GM19468 (cell line): ENCODE measurements around the gene STX11.

ENCODE experiments used
- ATAC-seq: cut with Tn5 transposase; IDR thresholded peaks from one replicate; pipeline ENCODE4 v1.9.1; 2021; ENCODE audit warnings: mild to moderate bottlenecking, moderate library complexity, moderate number of reproducible peaks; ENCODE audit not compliant: unreplicated experiment; ENCODE audit errors: extremely low read depth

Gene STX11

DNA sequence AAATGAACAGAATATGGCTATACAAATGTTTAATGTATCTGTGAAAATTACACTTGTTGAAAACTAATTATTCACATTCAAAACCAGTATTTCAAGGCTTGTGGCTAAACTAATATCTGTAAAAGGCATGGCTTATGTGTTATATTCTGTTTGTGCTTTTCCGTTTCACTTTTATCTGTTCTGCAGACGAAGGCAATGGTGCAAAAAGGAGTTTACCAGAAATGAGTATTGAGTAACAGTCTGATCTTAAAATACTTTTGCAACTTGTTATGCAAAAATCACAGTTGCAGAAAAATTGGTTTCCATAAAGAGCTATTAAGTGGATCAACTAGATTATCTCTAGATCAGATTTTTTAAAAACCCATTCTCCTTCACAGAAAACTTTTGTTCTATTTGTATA is 9.4 kb upstream of the STX11 start:
- ATAC-seq: no peak

DNA sequence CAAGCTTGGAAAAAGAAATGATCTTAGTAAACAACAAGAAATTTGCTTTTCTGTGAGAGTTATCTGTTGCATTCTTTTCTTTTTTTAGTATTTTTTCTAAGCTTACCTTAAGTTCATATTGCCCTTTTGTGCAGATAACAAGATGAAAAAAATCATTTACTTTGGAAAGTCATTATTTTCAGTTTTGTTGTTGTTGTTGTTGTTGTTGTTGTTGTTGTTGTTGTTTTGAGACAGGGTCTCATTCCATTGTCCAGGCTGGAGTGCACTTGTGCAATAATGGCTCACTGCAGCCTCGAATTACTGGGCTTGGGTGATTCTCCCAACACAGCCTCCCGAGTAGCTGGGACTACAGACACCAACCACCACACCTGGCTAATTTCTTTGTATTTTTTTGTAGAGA is 8.8 kb upstream of the STX11 start:
- ATAC-seq: no peak

DNA sequence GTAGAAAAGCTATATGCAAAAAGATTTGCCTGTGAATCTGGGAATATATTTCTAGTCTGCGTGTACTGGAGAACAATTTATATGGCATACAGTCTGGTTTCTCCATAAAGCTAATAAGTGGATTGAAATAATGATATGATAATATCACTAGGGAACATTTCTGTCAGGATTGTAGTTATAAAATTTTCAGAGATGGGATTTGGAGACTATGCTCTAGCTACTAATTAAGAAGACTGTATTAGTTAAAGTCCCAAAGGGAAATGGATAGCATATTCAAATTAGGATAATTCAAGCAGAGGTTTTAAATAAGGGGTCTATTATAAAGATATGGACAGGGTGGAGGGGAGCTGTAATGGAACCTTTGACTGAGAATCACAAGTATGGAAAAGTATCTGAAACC is 7.2 kb upstream of the STX11 start:
- ATAC-seq: no peak

DNA sequence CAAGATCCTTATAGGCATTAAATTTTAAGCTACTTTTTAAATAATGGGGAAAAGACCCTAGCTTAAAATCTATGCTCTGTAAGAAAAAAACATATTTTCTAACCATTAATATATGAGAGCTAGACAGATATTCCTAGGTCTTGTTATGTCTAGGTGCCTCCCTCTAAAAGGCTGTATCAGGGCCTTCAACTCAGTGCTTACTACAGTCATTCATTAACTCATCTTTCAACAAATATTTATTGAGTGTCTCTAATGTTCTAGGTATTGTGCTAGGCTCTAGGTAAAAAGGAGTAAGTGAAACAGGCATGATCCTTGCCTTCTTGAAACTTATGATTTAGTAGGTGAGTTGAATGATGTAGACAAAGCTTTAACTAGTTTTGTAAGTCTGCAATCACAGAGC is 6.4 kb upstream of the STX11 start:
- no peak for ATAC-seq

DNA sequence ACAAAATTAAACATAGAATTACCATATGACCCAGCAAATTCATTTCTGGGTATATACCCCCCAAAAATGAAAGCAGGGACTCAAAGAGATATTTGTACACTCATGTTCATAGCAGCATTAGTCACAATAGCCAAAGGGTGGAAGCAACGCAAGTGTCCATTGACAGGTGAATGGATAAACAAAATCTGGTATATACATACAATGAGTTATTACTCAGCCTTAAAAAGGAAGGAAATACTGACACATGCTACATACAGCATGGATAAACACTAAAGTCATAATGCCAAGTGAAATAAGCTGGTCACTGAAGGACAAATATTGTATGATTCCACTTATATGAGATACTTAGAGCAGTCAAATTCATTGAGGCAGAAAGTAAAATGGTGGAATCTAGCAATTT is 5.3 kb upstream of the STX11 start:
- ATAC-seq: no peak

DNA sequence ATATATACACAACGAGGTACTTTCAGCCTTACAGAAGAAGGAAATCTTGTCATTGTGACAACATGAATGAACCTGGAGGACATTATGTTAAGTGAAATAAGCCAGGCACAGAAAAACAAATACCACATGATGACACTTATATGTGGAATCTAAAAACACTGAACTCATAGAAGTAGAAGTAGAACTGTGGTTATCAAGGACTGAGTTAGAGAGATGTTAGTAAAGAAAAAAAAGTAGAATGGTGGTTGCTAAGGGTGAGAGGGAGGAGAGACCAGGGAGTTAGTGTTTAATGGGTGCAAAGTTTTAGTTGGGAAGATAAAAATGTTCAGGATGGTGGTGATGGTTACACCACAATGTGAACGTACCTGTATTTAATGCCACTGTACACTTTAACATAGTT is 4.8 kb upstream of the STX11 start:
- no peak for ATAC-seq

DNA sequence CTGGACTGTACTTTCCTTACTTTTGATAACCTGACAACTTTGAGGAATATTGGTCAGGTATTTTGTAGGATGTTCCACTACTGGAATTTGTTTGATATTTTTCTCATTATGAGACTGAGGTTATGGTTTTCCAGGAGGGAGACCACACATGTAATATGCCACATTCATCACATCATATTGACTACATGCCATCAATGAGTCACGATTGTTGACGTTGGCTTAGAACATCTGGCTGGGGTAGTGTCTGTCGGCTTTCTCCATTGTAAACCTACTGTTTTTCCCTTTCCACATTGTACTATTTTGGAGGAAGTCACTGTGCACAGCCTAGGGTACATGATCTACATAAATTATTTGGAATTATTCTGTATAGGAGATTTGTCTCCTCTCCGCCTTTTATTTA is 1.4 kb upstream of the STX11 start:
- no peak for ATAC-seq

DNA sequence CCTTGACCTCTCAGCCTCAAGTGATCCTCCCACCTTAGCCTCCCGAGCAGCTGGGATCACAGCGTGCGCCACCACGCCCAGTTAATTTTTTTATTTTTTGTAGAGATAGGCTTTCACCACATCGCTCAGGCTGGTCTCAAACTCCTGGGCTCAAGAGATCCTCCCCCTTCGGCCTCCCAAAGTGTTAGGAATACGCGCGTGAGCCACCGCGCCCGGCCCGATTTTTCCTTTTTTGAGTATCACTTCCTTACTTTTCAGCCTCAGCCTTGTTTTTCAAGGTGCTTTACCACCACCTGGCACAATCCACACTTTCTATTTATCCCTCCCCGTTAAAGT is 791 bp upstream of the STX11 start:
- ATAC-seq: no peak

DNA sequence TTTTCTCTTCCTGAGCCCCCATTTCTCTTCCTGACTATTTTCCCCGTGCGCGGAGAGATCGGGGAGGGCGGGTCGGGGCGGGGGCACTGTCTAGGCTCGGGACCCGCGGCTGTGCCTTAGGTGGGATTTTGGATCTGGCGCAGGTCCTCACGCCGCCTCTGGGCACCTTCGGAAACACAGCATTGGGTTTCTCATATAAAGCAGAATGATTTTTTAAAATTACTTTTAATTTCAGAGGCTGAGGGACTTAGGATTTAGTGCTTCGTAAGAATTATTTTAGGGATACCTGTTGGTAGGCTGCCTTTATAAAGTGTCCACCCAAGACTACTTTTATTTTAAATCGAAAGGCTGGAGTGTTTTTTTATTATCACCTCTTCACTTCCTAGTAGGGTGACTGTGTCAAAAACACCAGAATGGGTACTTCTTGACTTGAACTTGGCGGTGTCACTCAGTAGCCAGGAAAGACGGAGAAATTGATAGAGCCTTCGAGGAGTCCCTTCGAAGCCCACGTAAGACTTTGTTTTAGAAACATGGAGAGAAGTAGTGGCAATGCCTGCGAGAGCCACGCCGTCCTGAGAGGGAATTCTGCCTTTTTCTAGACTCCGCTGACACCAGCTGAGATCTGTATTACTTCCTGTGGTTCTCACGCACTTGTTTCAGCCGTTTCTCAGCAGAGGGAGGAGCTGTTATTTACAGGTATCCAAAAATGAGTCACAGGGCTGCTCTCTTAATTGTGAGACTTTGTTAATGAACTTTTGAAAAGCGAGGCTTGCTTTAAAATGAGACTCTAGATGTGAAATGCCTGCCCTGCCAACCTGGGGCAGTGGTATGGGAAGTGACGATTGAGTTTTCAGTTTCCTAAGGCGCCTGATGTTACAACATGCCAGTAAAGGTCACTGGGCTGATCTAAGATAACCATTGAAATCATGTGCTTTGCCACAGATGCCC is 667 bp downstream of the STX11 start:
- ATAC-seq: peak; percentile 59

DNA sequence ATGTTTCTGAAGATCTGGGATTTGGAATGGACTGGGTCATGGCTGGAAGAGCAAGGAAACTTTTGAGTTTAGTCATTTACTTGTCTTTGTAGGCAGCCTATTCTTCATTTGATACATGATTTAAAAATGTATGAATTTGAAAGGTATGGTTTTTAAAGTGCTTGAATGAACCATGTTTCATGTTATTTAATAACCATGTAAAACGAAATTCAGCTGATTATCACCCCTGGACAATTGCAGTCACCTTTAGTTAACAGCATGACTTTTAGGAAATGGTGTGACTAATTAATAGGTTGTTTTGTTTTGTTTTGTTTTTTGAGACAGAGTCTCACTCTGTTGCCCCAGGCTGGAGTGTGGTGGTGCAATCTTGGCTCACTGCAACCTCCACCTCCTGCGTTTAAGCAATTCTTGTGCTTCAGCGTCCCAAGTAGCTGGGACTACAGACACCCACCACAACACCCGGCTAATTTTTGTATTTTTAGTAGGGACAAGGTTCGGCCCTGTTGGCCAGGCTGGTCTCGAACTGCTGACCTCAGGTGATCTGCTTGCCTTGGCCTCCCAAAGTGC is 2.1 kb downstream of the STX11 start:
- ATAC-seq: no peak

DNA sequence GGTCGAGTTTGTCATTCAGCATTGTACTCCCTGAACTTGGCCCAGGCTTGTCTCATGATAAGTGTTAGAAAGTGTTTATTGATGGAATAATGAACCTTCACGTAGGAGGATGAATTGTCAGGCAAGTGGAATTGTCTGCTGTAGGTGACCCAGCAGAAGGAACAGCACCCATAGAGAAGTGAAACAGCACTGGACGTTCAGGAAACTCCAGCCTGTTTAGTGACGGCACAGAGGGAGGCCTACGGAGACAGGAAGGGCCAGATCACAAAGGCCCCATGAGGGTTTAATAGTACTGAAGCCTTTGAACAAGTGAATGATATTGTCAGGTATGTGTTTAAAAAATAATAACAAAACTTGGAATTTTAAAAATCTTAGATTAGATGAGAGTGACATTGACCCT is 2.9 kb downstream of the STX11 start:
- ATAC-seq: no peak

DNA sequence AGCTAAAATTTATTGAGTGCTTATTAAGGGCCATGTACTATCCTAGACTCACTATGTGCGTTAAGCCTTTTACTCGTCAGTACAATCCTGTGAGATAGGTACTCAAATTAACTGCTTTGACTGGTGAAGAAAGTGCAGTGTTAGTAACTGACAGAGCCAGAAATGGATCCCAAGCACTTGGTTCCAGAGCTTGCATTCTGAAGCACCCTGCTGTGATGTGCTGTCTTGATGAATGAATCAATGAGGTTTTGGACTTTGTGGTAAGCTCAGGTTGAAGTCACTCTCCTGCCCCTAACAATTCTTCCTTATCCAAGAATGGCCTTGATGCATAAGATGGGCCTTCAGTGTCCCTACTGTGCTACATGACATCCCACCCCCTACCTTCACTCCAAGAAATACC is 3.7 kb downstream of the STX11 start:
- ATAC-seq: no peak

DNA sequence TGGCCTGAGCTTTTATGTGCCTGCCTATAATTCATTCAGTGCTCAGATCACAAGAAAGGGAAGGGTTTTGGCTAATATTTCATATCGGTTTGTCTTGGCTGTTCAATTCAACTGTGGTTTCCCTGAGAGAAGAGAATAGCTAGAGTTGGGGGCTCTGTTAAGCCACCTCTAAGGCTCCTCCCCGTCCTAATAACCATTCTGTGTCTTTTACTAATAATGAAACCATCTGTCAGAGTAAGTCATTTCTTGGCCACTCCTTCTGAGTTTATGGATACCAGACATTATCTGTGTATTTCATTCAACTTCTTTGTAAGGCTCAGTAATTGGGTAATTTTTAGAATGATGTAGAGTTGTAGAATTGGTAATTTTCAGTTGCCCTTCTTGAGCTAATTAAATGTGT is 5.2 kb downstream of the STX11 start:
- ATAC-seq: peak; percentile 62

DNA sequence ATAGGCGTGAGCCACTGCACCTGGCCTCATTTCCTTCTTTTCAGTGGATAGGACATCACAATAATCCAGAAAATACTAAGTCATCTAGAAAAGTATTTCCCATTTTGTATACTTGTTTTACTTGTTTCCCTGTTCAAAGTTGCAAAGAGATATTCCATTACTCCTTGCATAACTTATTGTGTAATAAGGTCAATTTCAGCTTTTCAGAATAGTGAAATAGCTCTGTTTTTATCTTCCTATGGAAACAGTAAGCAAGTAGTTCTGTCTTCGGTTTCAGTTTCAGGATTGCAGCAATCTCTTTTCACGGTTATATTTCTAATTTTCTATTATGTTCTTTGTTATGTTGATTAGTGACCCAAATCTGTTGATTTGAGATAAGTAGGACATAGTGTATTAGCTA is 6.0 kb downstream of the STX11 start:
- ATAC-seq: no peak

DNA sequence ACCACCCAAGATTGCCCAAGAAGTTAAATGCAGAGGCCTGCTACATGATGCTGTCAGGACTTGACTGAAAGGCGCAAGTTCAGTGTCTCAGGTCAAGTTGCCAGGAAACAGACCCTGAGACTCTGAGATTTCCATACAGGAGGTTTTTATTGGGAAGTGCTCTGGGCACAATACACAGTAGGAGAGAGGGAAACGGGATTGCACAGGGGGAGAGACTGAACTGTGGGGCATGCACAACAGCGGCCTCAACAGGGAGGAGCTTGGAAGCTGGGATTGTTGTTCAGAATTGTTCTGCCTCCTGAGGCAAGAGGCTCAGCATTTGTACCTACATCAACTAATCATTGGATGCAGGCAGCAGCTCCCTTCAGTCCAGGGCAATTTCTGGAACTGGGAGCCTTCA is 6.7 kb downstream of the STX11 start:
- ATAC-seq: no peak

DNA sequence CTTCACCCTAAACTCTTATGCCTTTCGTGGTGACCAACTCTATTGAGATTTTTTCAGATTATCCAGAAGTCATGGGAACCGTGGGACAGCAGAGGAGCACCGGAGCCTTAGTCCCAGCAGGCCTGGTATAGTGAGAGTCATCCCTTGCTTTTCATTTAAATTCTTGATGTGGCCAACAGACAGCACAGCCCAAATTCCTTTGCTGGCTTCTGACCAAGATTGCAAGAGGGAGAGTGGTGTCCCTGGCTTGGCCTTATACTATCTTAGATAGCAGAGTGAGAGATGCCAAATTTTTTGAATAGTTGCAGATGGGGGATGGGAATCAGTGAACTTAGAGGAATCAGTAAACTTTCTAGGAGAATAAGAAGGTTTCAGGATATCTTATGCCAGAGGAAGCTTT is 7.8 kb downstream of the STX11 start:
- no peak for ATAC-seq

DNA sequence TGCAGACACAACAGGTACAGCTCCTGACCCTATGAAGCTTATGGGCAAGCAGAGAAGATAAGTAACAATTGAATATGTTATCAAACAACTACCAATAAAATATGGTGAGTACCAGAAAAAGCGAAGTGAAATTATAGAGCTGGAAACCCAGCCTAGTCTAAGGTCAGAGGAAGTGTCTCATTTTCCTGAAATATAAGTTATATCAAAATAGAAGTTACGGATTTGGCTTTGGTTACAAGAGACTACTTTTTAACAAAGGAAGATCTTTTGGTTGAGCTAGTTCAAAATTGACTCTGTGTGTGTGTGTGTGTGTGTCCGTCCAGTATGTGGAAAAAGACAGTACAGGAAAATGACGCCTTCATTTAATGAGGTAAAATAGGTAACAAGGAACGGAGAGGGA is 8.9 kb downstream of the STX11 start:
- ATAC-seq: no peak

DNA sequence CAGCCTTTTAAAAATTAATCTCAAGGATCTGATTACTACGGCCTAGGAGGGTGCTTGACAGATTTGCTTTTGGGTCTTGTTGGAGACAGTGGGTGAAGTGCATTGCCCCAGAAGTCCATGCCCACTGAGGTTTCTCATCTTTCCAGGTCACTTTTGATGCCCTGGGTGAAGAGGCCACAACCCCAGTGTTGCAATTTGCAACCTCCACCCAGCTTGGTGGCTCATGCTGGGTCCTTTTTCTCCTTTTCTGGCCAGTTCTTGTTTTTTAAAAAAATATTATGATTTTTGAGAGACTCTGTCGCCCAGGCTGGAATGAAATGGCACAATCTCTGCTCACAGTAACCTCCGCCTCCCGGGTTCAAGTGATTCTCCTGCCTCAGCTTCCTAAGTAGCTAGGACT is 9.4 kb downstream of the STX11 start:
- no peak for ATAC-seq

DNA sequence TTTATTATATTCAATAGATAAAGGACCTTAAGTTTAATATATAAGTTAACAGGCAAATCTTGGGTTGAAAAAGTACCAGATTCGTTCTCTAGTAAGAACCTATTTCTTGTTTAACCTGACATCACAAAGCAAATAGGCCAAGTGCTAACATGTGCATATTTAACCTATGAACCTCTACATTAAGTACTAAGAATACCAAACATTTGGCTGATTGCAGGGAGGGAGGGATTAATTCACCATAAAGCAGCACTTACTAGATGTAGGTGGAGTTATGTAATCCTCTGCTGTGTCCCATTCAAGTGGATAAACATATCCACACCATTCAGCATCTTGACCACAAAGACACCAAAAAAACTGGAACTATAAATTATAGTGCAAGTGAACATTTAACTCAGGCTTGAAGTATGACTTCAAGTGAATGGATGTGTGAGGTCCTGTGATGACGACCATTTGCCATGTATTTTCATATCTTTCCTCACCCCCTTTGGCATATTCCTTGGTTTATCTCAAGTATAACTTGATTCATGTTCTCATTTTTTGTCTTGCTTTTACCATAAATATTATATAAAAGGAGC is 10.2 kb downstream of the STX11 start:
- no peak for ATAC-seq

DNA sequence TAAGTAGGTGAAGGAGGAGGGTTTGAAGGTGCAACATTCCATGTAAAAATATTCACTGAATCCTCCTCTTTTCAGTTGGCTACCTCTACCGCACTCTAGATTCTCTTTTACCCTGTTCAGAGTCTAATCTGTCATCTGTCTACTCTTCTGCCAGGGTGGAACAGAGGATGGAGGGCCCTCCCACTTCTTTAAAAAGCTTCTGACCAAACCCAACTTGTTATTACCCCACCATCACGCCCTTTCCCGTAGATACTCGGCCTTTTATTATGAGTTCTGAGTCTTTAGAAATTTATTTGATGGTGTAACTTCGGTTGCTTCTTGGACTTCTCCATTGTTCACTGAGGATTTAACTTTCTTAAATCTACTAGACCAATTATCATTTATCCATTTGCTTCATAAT is 11.7 kb downstream of the STX11 start:
- ATAC-seq: no peak

DNA sequence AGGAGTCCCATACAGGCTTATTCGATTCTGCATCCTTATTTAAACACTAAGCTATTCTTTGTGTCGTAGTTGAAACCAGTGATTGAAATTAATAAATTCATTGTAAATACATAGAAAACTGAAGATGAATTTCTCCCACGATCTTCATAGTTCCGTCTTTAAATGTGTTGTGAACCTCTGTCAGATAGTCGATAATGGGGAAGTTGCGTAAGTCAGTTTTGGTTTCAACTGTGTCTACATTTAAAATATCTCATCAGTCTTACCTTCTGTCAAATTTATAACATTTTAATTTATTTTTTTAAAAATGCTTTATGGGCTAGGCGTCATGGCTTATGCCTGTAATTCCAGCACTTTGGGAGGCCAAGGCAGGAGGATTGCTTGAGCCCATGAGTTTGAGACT is 12.7 kb downstream of the STX11 start:
- no peak for ATAC-seq

DNA sequence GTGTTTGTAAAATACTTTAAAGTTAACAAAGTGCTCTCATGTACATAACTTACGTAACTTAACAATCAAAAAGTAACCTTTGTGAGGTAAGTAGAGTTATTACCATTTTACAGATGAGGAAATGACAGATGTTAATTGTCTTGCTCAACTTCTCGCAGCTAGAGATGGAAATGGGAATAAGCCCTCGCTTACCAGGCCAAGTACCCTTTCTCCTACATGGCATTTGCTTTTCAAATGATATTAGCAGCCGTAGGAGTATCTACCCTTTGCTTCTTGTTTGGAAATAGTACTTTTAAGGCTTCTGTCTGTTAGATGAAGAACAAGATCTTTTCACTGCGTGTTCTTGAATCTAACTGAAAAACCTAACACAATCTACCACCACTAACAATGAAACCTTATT is 15.5 kb downstream of the STX11 start:
- ATAC-seq: no peak
